Measurements from ENCODE around the gene PXDC1.

PXDC1 gene

GRCh38 chr6:3711776-3712175 is 39.7 kb downstream of the PXDC1 start:
- H4K20me1 ChIP-seq (ENCODE audit: insufficient read depth), result no peaks in the 10 kb centered on the region
- no peak overlapping the region for H3K4me3 ChIP-seq (IDR thresholded peaks at IDR 0.05; ENCODE audit: insufficient read depth, low read depth, low read length)
- no peaks in the 10 kb centered on the region for H3K36me3 ChIP-seq (ENCODE audit: insufficient read depth)
- no peak overlapping the region for H3K4me2 ChIP-seq
- no peaks in the 10 kb centered on the region for H3K79me2 ChIP-seq (ENCODE audit: insufficient read depth, low read depth)
- H3K9ac ChIP-seq, result no peak overlapping the region
- H3K4me1 ChIP-seq (ENCODE audit: low read depth, poor library complexity, severe bottlenecking), result no peaks in the 10 kb centered on the region
- no peak overlapping the region for H2AFZ ChIP-seq (ENCODE audit: low read depth)
- no peaks in the 10 kb centered on the region for H3K27me3 ChIP-seq (ENCODE audit: insufficient read depth, low read depth)
- H3K27ac ChIP-seq, result no peak overlapping the region
- no peak for TF ChIP-seq CTCF (conservative IDR thresholded peaks at IDR 0.05; ENCODE audit: low read depth, low read length)

- Histone ChIP-seq H4K20me1 (ENCODE audit: insufficient read depth) (no peaks in the 10 kb centered on the region), H3K4me2 (no peak overlapping the region), H3K9ac (no peak overlapping the region), H3K27me3 (ENCODE audit: insufficient read depth, low read depth) (no peaks in the 10 kb centered on the region), H3K36me3 (ENCODE audit: insufficient read depth) (no peaks in the 10 kb centered on the region), H3K79me2 (ENCODE audit: insufficient read depth, low read depth) (no peaks in the 10 kb centered on the region), H3K4me3 (IDR thresholded peaks at IDR 0.05; ENCODE audit: insufficient read depth, low read depth, low read length) (no peak overlapping the region), H2AFZ (ENCODE audit: low read depth) (no peak overlapping the region), H3K4me1 (ENCODE audit: low read depth, poor library complexity, severe bottlenecking) (no peaks in the 10 kb centered on the region), H3K27ac (no peak overlapping the region)
- TF ChIP-seq CTCF (conservative IDR thresholded peaks at IDR 0.05; ENCODE audit: low read depth, low read length), result no peak
Observed at GRCh38 chr6:3710403-3710802, 41.1 kb downstream of the PXDC1 start.

GRCh38 chr6:3708540-3708939 is 43.0 kb downstream of the PXDC1 start:
- no peak for TF ChIP-seq CTCF (conservative IDR thresholded peaks at IDR 0.05; ENCODE audit: low read depth, low read length)
- Histone ChIP-seq H3K27ac (no peak overlapping the region), H3K9ac (no peak overlapping the region), H4K20me1 (ENCODE audit: insufficient read depth) (no peaks in the 10 kb centered on the region), H3K36me3 (ENCODE audit: insufficient read depth) (no peaks in the 10 kb centered on the region), H3K4me1 (ENCODE audit: low read depth, poor library complexity, severe bottlenecking) (no peaks in the 10 kb centered on the region), H3K27me3 (ENCODE audit: insufficient read depth, low read depth) (no peaks in the 10 kb centered on the region), H3K79me2 (ENCODE audit: insufficient read depth, low read depth) (no peaks in the 10 kb centered on the region), H3K4me2 (no peak overlapping the region), H2AFZ (ENCODE audit: low read depth) (no peak overlapping the region), H3K4me3 (IDR thresholded peaks at IDR 0.05; ENCODE audit: insufficient read depth, low read depth, low read length) (no peak overlapping the region)

- no peaks in the 10 kb centered on the region for H3K27me3 ChIP-seq (ENCODE audit: insufficient read depth, low read depth)
- no peak overlapping the region for H3K9ac ChIP-seq
- no peak overlapping the region for H3K4me2 ChIP-seq
- no peaks in the 10 kb centered on the region for H3K4me1 ChIP-seq (ENCODE audit: low read depth, poor library complexity, severe bottlenecking)
- H3K79me2 ChIP-seq (ENCODE audit: insufficient read depth, low read depth), result no peaks in the 10 kb centered on the region
- no peak overlapping the region for H3K4me3 ChIP-seq (IDR thresholded peaks at IDR 0.05; ENCODE audit: insufficient read depth, low read depth, low read length)
- TF ChIP-seq CTCF (conservative IDR thresholded peaks at IDR 0.05; ENCODE audit: low read depth, low read length), result no peak
- H3K27ac ChIP-seq, result no peak overlapping the region
- no peak overlapping the region for H2AFZ ChIP-seq (ENCODE audit: low read depth)
- no peaks in the 10 kb centered on the region for H4K20me1 ChIP-seq (ENCODE audit: insufficient read depth)
- no peaks in the 10 kb centered on the region for H3K36me3 ChIP-seq (ENCODE audit: insufficient read depth)
Observed at GRCh38 chr6:3707751-3708412, 43.6 kb downstream of the PXDC1 start.

Measured in KMS-11 (cell line).